A549 (cell line): ENCODE data around the gene KIAA0232. TPM values are rescaled to one million over a fixed set of nuclear protein-coding genes. Genes with fewer than 3 reads are reported as not detected.

Source experiments
- ATAC-seq, 2 experiments: fragments of 200-7000 bp in 1 of 2; fragments of >200 bp in 1 of 2; cut with Nextera tagmentation in 1 of 2; cut with Tn5 transposase in 1 of 2; 3 replicates each; pipeline versions ENCODE4 v1.8.0 to v1.9.1; 2018 to 2020; ENCODE audit warnings: mild to moderate bottlenecking in 1 of 2, moderate library complexity in 1 of 2
- CTCF ChIA-PET: fragments of 300-600 bp; sonication (Branson Sonifier 250); formaldehyde crosslinking; extraction: SDS; loops from one replicate; lab custom pipeline; 2021; ENCODE audit warnings: antibody characterized with exemption, inconsistent platforms; lab: Yijun Ruan, JAX
- POLR2A ChIA-PET: fragments of 350-600 bp; formaldehyde crosslinking; extraction: SDS; loops from one replicate; lab custom pipeline; 2021; ENCODE audit warnings: antibody characterized with exemption, inconsistent platforms; lab: Yijun Ruan, JAX
- DNase-seq, 2 experiments: peaks; one replicate each; pipeline versions ENCODE4 v3.0.0 to v3.0.0-alpha.2; 2011 to 2016; ENCODE audit warnings: low read depth in 1 of 2, low spot score in 1 of 2
- FAIRE-seq: peaks from 2 replicates; lab custom pipeline; 2011; peaks lifted over from hg19 to GRCh38; lab: Jason Lieb, UNC
- H3K27ac ChIP-seq, 2 experiments: fragments of >200 bp; sonication (Bioruptor Twin); formaldehyde crosslinking; 3 replicates each; pipeline ENCODE4 v1.5.1; 2016 to 2017
- H3K4me1 ChIP-seq: fragments of >200 bp; sonication (Bioruptor Twin); formaldehyde crosslinking; 3 replicates; pipeline ENCODE4 v1.6.1; 2016
- H3K4me2 ChIP-seq: fragments of >200 bp; sonication (Bioruptor Twin); formaldehyde crosslinking; 3 replicates; pipeline ENCODE4 v1.6.1; 2016
- H3K4me3 ChIP-seq: fragments of >200 bp; sonication (Bioruptor Twin); formaldehyde crosslinking; 3 replicates; pipeline ENCODE4 v1.5.1; 2016
- H3K9me3 ChIP-seq: fragments of >200 bp; sonication (Bioruptor Twin); formaldehyde crosslinking; 3 replicates; pipeline ENCODE4 v1.6.1; 2016
- BHLHE40 ChIP-seq: IDR thresholded peaks from 2 replicates; pipeline ENCODE4 v1.6.1; 2012; ENCODE audit warnings: low read depth, low read length, inconsistent platforms
- CBX2 ChIP-seq: fragments of 200-600 bp; sonication (generic); IDR thresholded peaks from 2 replicates; pipeline ENCODE4 v1.6.1; 2016; ENCODE audit warnings: low read depth, mild to moderate bottlenecking, borderline replicate concordance
- CHD2 ChIP-seq: fragments of 150-350 bp; IDR thresholded peaks from 2 replicates; pipeline ENCODE4 v1.6.1; 2014; ENCODE audit warnings: low read length; ENCODE audit not compliant: partially characterized antibody
- EHMT2 ChIP-seq: fragments of 200-600 bp; sonication (generic); IDR thresholded peaks from 2 replicates; pipeline ENCODE4 v1.6.1; 2016; ENCODE audit warnings: antibody characterized with exemption, low read depth, mild to moderate bottlenecking, moderate library complexity
- FOSB ChIP-seq: fragments of 250-450 bp; sonication (Bioruptor Pico); IDR thresholded peaks from 2 replicates; pipeline ENCODE4 v1.5.0; 2020; ENCODE audit warnings: mild to moderate bottlenecking, moderate library complexity
- FOXS1 ChIP-seq: fragments of 250-450 bp; sonication (Bioruptor Pico); IDR thresholded peaks from 2 replicates; pipeline ENCODE4 v1.5.0; 2020; ENCODE audit warnings: mild to moderate bottlenecking, moderate library complexity
- HES2 ChIP-seq: fragments of >200 bp; sonication (Bioruptor Twin); formaldehyde crosslinking; IDR thresholded peaks from 2 replicates; pipeline ENCODE4 v1.6.1; 2016
- HEYL ChIP-seq: fragments of 250-450 bp; sonication (Bioruptor Pico); IDR thresholded peaks from 2 replicates; pipeline ENCODE4 v1.8.0; 2021; ENCODE audit warnings: mild to moderate bottlenecking, moderate library complexity
- KDM1A ChIP-seq: fragments of 200-600 bp; sonication (generic); IDR thresholded peaks from 2 replicates; pipeline ENCODE4 v1.6.1; 2016; ENCODE audit warnings: low read depth, mild to moderate bottlenecking
- MYC ChIP-seq: IDR thresholded peaks from 2 replicates; pipeline ENCODE4 v1.6.1; 2012; ENCODE audit warnings: mild to moderate bottlenecking, inconsistent platforms, low read length, improper control_type of control experiment, borderline replicate concordance
- NFE2L2 ChIP-seq: fragments of 150-350 bp; conservative IDR thresholded peaks from 2 replicates; pipeline ENCODE4 v1.6.1; 2014; ENCODE audit warnings: low read length
- NR3C1 ChIP-seq: fragments of >200 bp; sonication (Bioruptor Twin); formaldehyde crosslinking; IDR thresholded peaks from 3 replicates; pipeline ENCODE4 v1.6.1; 2017
- RNF2 ChIP-seq: fragments of 200-600 bp; sonication (generic); IDR thresholded peaks from 2 replicates; pipeline ENCODE4 v1.6.1; 2016; ENCODE audit warnings: low read depth, mild to moderate bottlenecking, antibody characterized with exemption, moderate library complexity, borderline replicate concordance
- SMC3 ChIP-seq: fragments of >200 bp; sonication (Bioruptor Twin); formaldehyde crosslinking; IDR thresholded peaks from 3 replicates; pipeline ENCODE4 v1.6.1; 2018; ENCODE audit warnings: inconsistent platforms
- SREBF2 ChIP-seq: fragments of 450-650 bp; IDR thresholded peaks from 2 replicates; pipeline ENCODE4 v1.6.1; 2014; ENCODE audit warnings: mild to moderate bottlenecking, moderate library complexity
- TP53 ChIP-seq: fragments of 250-450 bp; sonication (Bioruptor Pico); IDR thresholded peaks from 2 replicates; pipeline ENCODE4 v1.5.0; 2021; ENCODE audit warnings: mild to moderate bottlenecking, moderate library complexity
- WGBS: methylation state at CpG from one replicate; pipeline ENCODE4 v1.1.6; 2017; ENCODE audit errors: missing lambda C conversion rate; 5-methylcytosine and 5-hydroxymethylcytosine counted together
- polyA plus RNA-seq, 4 experiments: library from polyadenylated mRNA; depleted of rRNA in 3 of 4; stranded (reverse); fragments of >200 nt; fragmentation: RNase III in 1 of 4; extraction: RNeasy Plus Mini Kit Qiagen cat#74134 plus additional on column Dnase treatment in 1 of 4; gene quantifications; 2 replicates in 3 of 4; 3 replicates in 1 of 4; pipeline ENCODE4 v1.2.3, GENCODE V29; 2011 to 2017
- TF ChIP-seq, protein P1 (sequence below): fragments of >200 bp; sonication (Bioruptor Twin); formaldehyde crosslinking; IDR thresholded peaks from 3 replicates; pipeline ENCODE4 v1.6.1; 2016

KIAA0232 gene
- polyA plus RNA-seq, 2 of the 4 experiments (the other 2 are of a cell fraction): 9.3 to 21.5 TPM

DNA sequence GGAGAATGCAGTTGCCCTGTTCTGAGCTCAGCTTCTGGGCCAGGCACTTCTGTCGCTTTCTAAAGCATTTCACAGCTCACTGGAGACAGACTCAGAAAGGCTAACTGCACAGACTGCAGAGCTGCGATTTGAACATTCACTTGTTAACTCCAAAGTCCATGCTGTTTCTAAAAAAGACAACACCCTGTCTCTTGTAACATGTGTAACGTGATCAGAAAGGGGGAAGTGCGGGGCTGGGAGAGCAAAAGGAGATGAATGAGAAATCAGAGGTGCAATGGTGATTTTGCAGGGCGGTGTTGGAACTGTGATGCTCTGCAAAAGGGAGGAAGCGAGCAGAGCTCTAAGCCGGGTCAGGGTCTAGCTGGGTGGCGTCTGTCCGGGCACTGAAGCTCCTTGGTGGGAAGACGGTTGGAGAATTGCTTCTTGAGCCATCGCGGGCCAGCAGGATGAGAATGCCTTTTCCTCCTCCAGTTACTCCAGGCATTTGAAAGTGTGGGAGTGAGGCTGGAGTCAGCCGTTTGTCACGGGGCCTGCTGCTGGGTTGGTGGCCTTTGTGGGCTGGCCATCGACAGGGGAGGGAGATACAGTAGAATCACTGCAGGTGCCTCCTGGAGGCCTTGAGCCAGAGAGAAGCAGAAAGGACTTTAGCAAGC is 147.4 kb downstream of the KIAA0232 start:
- no peak for DNase-seq
- no peak overlapping the region for H3K4me2 ChIP-seq
- no peaks in the 10 kb centered on the region for H3K9me3 ChIP-seq
- FAIRE-seq: no peak
- WGBS: 85% methylated on average over 12 of the region's 15 CpGs
- H3K27ac ChIP-seq: no peak overlapping the region
- no peak for TF ChIP-seq CBX2
- no peak for TF ChIP-seq MYC
- TF ChIP-seq EHMT2: no peak
- TF ChIP-seq BHLHE40: no peak
- TF ChIP-seq TP53 (CRISPR knock-in tag): no peak
- TF ChIP-seq RNF2: no peak
- TF ChIP-seq NFE2L2: no peak
- no peak for TF ChIP-seq HES2
- no peak for TF ChIP-seq CHD2
- TF ChIP-seq FOXS1: no peak
- H3K4me3 ChIP-seq: no peak overlapping the region
- POLR2A ChIA-PET: no interaction called here
- CTCF ChIA-PET: interaction anchor here (0.7 to 1.2 kb wide), 3 partner anchors 15 to 227 kb away, joined by 3 to 4 read pairs (median 3); no protein-coding TSS in a partner anchor
- H3K4me1 ChIP-seq: no peaks in the 10 kb centered on the region
- ATAC-seq: no peak

DNA sequence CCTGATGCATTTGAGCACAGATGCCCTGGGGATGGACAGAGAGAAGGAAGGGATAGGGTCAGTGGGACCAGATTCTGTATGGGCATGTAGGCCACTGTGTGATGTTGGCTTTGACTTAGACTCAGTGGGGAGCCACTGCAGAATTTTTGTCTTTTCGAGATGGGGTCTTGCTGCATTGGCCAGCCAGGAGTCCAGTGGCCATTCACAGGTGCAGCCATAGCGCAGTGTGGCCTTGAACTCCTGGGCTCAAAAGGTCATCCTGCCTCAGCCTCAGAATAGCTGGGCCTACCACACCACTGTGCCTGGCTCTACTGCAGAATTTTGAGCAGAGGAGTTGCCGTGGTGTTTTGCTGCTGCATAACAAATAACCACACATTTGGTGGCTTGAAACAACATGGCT is 149.9 kb downstream of the KIAA0232 start:
- CTCF ChIA-PET: interaction anchor here (0.9 to 1.9 kb wide), 2 partner anchors 42 to 212 kb away, joined by 3 to 5 read pairs; no protein-coding TSS in a partner anchor
- DNase-seq: no peak
- H3K4me2 ChIP-seq: no peak overlapping the region
- no peaks in the 10 kb centered on the region for H3K4me1 ChIP-seq
- WGBS: 85% methylated on average over 3 of the region's 3 CpGs
- TF ChIP-seq FOSB (CRISPR knock-in tag) (no peak), KDM1A (no peak)
- TF ChIP-seq, all 56 proteins: peak for 0
- FAIRE-seq: no peak
- Histone ChIP-seq H3K4me3 (no peak overlapping the region), H3K9me3 (no peaks in the 10 kb centered on the region), H3K27ac (no peak overlapping the region)
- POLR2A ChIA-PET: interaction anchor here (0.7 kb wide), 1 partner anchor 28 kb away, joined by 4 read pairs; no protein-coding TSS in a partner anchor
- no peak for ATAC-seq

GRCh38 chr4:6932918-6933317 is 150.4 kb downstream of the KIAA0232 start:
- DNase-seq: no peak
- FAIRE-seq: no peak
- WGBS: 100% methylated on average over 3 of the region's 3 CpGs

More at GRCh38 chr4:6932918-6933317, 150.4 kb downstream of the KIAA0232 start:
- TF ChIP-seq, protein P1, sequence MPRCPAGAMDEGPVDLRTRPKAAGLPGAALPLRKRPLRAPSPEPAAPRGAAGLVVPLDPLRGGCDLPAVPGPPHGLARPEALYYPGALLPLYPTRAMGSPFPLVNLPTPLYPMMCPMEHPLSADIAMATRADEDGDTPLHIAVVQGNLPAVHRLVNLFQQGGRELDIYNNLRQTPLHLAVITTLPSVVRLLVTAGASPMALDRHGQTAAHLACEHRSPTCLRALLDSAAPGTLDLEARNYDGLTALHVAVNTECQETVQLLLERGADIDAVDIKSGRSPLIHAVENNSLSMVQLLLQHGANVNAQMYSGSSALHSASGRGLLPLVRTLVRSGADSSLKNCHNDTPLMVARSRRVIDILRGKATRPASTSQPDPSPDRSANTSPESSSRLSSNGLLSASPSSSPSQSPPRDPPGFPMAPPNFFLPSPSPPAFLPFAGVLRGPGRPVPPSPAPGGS: no peak
- TF ChIP-seq HEYL (no peak), SMC3 (no peak), NR3C1 (no peak), SREBF2 (no peak)
- TF ChIP-seq, all 56 proteins: peak for 0
- Histone ChIP-seq H3K4me3 (no peak overlapping the region), H3K4me1 (no peaks in the 10 kb centered on the region), H3K4me2 (no peak overlapping the region), H3K27ac (no peak overlapping the region), H3K9me3 (no peaks in the 10 kb centered on the region)
- ChIA-PET POLR2A (interaction anchor here (0.7 kb wide), 1 partner anchor 28 kb away, joined by 4 read pairs; no protein-coding TSS in a partner anchor), CTCF (interaction anchor here (0.9 to 1.9 kb wide), 2 partner anchors 41 to 212 kb away, joined by 3 to 5 read pairs; no protein-coding TSS in a partner anchor)
- ATAC-seq: no peak

Other genes starting within 250 kb of the KIAA0232 start
- 6.3 and 6.5 TPM in 2 replicates for gene MAN2B2, start 207.5 kb upstream of the KIAA0232 start, polyA plus RNA-seq (2011; rRNA removed)
- gene MAN2B2, start 207.5 kb upstream of the KIAA0232 start, polyA plus RNA-seq (2017; fragmentation: RNase III; extraction: RNeasy Plus Mini Kit Qiagen cat#74134 plus additional on column Dnase treatment): 7.5 to 8.4 TPM (median 8.4 TPM) in 3 replicates
- 185 and 272 TPM in 2 replicates for gene MRFAP1, start 142.0 kb upstream of the KIAA0232 start, polyA plus RNA-seq (2011; rRNA removed)
- gene MRFAP1, start 142.0 kb upstream of the KIAA0232 start, polyA plus RNA-seq (2017; fragmentation: RNase III; extraction: RNeasy Plus Mini Kit Qiagen cat#74134 plus additional on column Dnase treatment): 293 to 304 TPM (median 294 TPM) in 3 replicates
- gene S100P, start 88.8 kb upstream of the KIAA0232 start, polyA plus RNA-seq (2011; rRNA removed): 171 and 291 TPM in 2 replicates
- 11.4 to 20.9 TPM (median 16.0 TPM) in 3 replicates for gene S100P, start 88.8 kb upstream of the KIAA0232 start, polyA plus RNA-seq (2017; fragmentation: RNase III; extraction: RNeasy Plus Mini Kit Qiagen cat#74134 plus additional on column Dnase treatment)
- gene MRFAP1L1, start 72.9 kb upstream of the KIAA0232 start, polyA plus RNA-seq (2011; rRNA removed): 42.8 and 78.2 TPM in 2 replicates
- gene MRFAP1L1, start 72.9 kb upstream of the KIAA0232 start, polyA plus RNA-seq (2017; fragmentation: RNase III; extraction: RNeasy Plus Mini Kit Qiagen cat#74134 plus additional on column Dnase treatment): 41.3 to 46.7 TPM (median 46.1 TPM) in 3 replicates
- 11.7 and 13.2 TPM in 2 replicates for gene BLOC1S4, start 66.6 kb upstream of the KIAA0232 start, polyA plus RNA-seq (2011; rRNA removed)
- 11.4 to 13.9 TPM (median 12.6 TPM) in 3 replicates for gene BLOC1S4, start 66.6 kb upstream of the KIAA0232 start, polyA plus RNA-seq (2017; fragmentation: RNase III; extraction: RNeasy Plus Mini Kit Qiagen cat#74134 plus additional on column Dnase treatment)
- gene TBC1D14, start 127.1 kb downstream of the KIAA0232 start, polyA plus RNA-seq (2011; rRNA removed): 35.8 and 39.0 TPM in 2 replicates
- gene TBC1D14, start 127.1 kb downstream of the KIAA0232 start, polyA plus RNA-seq (2017; fragmentation: RNase III; extraction: RNeasy Plus Mini Kit Qiagen cat#74134 plus additional on column Dnase treatment): 25.4 to 30.2 TPM (median 28.3 TPM) in 3 replicates